Central memory CD8-positive, alpha-beta T cell (primary cell): ENCODE results near the gene APLP1.
"Not testable (repeated sequence)": the region's sequence is repeated elsewhere in the genome, so short reads cannot be mapped to it uniquely, and the experiment has no call there.

ENCODE experiments used
- ATAC-seq: fragments of 150-1000 bp; cut with Tn5 transposase; replicated peaks from 2 replicates; pipeline ENCODE4 v1.10.0; 2022; ENCODE audit warnings: mild to moderate bottlenecking, moderate FRiP score, moderate number of reproducible peaks; ENCODE audit not compliant: poor library complexity, severe bottlenecking; ENCODE audit errors: extremely low read depth
- DNase-seq, 2 donors: peaks; one replicate each; pipeline ENCODE4 v3.0.0; 2021; ENCODE audit warnings: low spot score in 2 of 2
- H3K27ac Mint-ChIP-seq: one replicate; pipeline ENCODE4 v1.8.0; 2022; ENCODE audit warnings: low read depth, mild to moderate bottlenecking, moderate library complexity, mixed read lengths
- H3K27me3 Mint-ChIP-seq: one replicate; pipeline ENCODE4 v1.8.0; 2022; ENCODE audit warnings: mixed read lengths
- H3K36me3 Mint-ChIP-seq: one replicate; pipeline ENCODE4 v1.8.0; 2022; ENCODE audit warnings: mild to moderate bottlenecking, moderate library complexity, mixed read lengths; ENCODE audit not compliant: insufficient read depth
- H3K4me1 Mint-ChIP-seq: one replicate; pipeline ENCODE4 v1.8.0; 2022; ENCODE audit warnings: mixed read lengths
- H3K4me3 Mint-ChIP-seq: one replicate; pipeline ENCODE4 v1.8.0; 2022; ENCODE audit warnings: mild to moderate bottlenecking, moderate library complexity, mixed read lengths
- H3K9me3 Mint-ChIP-seq: one replicate; pipeline ENCODE4 v1.8.0; 2022; ENCODE audit warnings: mixed read lengths

The APLP1 gene

DNA sequence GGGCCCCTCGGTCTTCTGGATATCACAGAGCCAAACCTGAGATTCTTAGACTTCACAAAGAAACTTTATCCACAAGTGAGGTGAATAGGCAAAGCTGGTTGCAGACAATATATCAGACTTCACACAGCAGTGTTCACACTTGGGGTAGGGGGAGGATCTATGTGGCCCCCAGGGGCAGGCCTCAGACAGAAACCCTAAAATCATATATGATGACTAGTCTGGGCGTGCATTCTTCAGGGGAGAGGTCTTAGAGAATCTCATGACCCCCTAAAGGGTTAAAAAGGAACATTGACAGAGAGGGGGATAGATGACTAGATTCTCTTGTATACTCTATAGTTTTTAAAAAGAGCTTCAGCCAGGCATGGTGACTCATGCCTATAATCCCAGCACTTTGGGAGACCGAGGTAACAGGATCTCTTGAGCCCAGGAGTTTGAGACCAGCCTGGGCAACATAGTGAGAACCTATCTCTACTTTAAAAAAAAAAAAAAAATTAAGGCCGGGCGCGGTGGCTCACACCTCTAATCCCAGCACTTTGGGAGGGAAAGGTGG lies 36.9 kb downstream of the APLP1 start:
- Mint-ChIP-seq H3K9me3 (no peaks in the 10 kb centered on the region), H3K27ac (peak overlapping the region; percentile 99), H3K36me3 (peaks cover 25% of the 10 kb centered on the region), H3K4me3 (peak overlapping the region; percentile 100), H3K4me1 (peaks cover 61% of the 10 kb centered on the region), H3K27me3 (no peaks in the 10 kb centered on the region)
- ATAC-seq (no peak), DNase-seq (no peak)

DNA sequence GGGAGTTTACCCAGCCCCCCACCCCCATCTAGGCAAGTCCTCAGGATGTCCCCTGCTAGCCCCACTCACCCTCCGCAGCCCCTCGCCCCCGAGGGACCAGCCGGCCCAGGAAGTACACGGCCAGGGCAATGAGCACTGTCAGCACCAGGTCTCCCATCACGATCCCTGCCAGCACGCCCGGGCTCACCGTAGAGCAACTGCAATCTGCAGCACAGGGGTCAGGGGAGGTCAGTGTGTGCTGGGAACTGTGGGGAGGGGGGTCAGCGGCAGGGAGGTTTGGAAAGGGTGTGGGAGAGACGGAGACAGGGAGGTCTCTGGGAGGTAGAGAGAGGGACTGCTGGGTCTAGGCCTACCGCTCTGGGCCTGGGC lies 39.0 kb downstream of the APLP1 start:
- ATAC-seq (no peak), DNase-seq (no peak)
- H3K9me3 Mint-ChIP-seq, result no peaks in the 10 kb centered on the region
- H3K36me3 Mint-ChIP-seq, result peaks cover 17% of the 10 kb centered on the region
- no peaks in the 10 kb centered on the region for H3K27me3 Mint-ChIP-seq
- peak overlapping the region; percentile 75 for H3K4me3 Mint-ChIP-seq
- peak overlapping the region; percentile 92 for H3K27ac Mint-ChIP-seq
- H3K4me1 Mint-ChIP-seq, result peaks cover 55% of the 10 kb centered on the region

DNA sequence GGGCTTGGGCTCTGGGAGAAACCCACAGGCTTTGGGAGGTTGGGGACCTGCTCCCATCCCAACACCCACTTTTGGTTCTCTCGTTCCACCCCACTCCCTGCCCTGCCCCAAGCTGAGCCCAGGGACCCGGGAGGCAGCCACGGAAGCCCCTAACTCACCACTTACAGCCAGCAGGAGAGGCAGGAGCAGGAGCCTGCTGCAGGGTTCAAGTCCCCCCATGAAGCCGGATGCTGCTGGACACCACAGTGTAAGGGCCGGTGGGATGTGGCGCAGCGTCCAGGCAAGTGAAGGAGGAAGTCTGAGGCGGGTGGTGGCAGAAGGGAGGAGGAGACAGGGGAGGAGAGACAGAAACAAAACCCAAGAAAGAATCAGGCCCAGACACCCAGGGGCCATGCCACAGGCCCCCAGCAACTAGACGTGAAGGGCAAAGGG lies 39.7 kb downstream of the APLP1 start, which contains the start of gene TYROBP:
Gene TYROBP, minus strand, starts transcription at position 286 of the 432 bp plus-strand sequence. Its CDS starts 67 bp downstream, at position 219.
- H3K4me1 Mint-ChIP-seq, result peaks cover 51% of the 10 kb centered on the region
- ATAC-seq, result no peak
- peak within 1 kb of the TSS; percentile 92 for H3K27ac Mint-ChIP-seq
- H3K36me3 Mint-ChIP-seq, result peaks cover 15% of the 10 kb centered on the region
- H3K4me3 Mint-ChIP-seq, result peak within 1 kb of the TSS; percentile 75
- H3K27me3 Mint-ChIP-seq, result no peaks in the 10 kb centered on the region
- no peaks in the 10 kb centered on the region for H3K9me3 Mint-ChIP-seq
- DNase-seq, result no peak

DNA sequence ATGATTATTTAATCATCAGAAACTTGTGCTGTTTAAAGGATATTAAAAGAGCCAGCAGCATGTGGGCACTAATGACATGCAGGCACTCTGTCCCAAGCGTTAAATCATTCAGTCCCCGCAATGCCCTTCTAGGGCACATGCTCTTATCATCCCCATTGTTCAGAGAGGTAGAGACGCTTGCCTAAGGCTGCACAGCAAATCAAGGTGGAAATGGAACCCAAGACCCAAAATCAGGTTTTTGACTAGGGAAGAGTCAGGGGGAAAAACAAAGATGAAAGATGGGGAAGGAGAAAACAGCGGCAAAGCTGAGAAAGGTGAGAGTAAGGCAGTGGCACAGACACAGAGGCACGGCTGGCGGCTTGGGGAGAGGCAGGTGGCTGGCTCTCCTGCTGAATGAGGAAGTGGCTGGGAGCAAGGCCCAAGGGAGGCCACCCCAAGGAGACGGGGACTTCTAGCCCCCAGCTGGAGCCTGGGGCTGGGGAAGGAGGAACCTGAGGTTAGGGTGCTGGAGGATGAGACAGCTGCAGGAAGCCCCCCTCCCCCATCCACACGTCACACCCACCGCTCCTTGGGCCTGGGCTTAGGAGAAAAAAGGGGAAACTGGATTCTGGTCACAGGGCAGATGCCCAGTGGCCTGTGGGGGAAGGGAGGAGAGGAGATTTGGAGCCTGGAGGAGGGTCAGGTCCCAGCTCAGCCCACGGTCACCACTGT lies 40.8 kb downstream of the APLP1 start:
- DNase-seq (no peak), ATAC-seq (peak; percentile 50)
- H3K27me3 Mint-ChIP-seq, result no peaks in the 10 kb centered on the region
- H3K9me3 Mint-ChIP-seq, result no peaks in the 10 kb centered on the region
- H3K4me3 Mint-ChIP-seq, result peak overlapping the region; percentile 21
- peak overlapping the region; percentile 35 for H3K27ac Mint-ChIP-seq
- peaks cover 40% of the 10 kb centered on the region for H3K4me1 Mint-ChIP-seq
- H3K36me3 Mint-ChIP-seq, result peaks cover 9% of the 10 kb centered on the region

DNA sequence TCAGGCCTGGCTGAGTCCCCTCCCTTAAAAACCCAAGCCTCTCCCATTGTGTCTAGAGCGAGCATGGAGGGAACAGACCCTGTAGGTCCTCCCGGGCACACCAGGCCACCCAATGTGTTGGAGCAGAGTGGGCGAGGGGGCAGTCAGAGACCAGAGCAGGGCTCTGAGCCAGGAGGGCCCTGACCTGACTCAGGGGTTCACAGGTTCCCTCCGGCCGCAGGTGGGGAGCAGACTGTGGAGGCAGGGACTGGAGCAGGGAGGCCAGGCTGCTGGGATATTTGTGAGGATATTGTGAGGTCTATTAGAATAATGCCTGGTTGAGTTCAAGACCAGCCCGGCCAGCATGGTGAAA lies 41.3 kb downstream of the APLP1 start:
- ATAC-seq (no peak), DNase-seq (no peak)
- no peaks in the 10 kb centered on the region for H3K27me3 Mint-ChIP-seq
- peaks cover 35% of the 10 kb centered on the region for H3K4me1 Mint-ChIP-seq
- peak overlapping the region; percentile 35 for H3K27ac Mint-ChIP-seq
- H3K9me3 Mint-ChIP-seq, result no peaks in the 10 kb centered on the region
- H3K4me3 Mint-ChIP-seq, result no peak overlapping the region
- H3K36me3 Mint-ChIP-seq, result peaks cover 8% of the 10 kb centered on the region

DNA sequence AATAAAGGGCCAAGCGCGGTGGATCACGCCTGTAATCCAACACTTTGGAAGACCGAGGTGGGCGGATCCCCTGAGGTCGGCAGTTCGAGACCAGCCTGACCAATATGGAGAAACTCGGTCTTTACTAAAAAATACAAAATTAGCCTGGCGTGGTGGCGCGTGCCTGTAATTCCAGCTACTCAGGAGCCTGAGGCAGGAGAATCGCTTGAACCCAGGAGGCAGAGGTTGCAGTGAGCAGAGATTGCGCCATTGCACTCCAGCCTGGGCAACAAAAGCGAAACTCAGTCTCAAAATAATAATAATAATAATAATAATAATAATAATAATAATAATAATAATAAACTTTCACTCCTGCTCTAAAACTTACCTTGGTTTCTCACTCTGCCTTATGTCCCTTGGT lies 42.0 kb downstream of the APLP1 start:
- H3K27me3 Mint-ChIP-seq, H3K4me3 Mint-ChIP-seq, H3K27ac Mint-ChIP-seq, H3K9me3 Mint-ChIP-seq, H3K36me3 Mint-ChIP-seq, DNase-seq, ATAC-seq: not testable (repeated sequence)
- peaks cover 28% of the 10 kb centered on the region for H3K4me1 Mint-ChIP-seq

DNA sequence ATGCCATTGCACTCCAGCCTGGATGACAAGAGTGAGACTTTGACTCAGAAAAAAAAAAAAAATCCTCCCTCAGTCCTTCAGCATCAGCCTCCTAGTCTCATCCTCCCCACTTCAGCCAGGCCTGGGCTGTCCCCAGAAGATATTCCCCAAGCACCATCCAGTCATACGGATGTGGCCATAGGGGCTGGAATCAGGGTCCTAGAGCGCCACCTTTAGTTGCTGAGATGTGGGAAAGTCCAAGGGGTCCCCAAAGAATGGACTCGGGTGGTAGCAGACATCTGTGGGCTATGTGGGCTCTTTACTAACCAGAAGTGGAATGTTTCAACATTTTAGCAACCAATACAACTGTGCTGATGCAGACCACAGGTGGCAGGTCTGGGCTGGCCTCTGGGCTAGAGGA lies 42.8 kb downstream of the APLP1 start:
- Mint-ChIP-seq H3K27ac (no peak overlapping the region), H3K9me3 (no peaks in the 10 kb centered on the region), H3K4me3 (no peak overlapping the region), H3K4me1 (peaks cover 28% of the 10 kb centered on the region), H3K36me3 (peaks cover 8% of the 10 kb centered on the region), H3K27me3 (no peaks in the 10 kb centered on the region)
- DNase-seq (no peak), ATAC-seq (no peak)

DNA sequence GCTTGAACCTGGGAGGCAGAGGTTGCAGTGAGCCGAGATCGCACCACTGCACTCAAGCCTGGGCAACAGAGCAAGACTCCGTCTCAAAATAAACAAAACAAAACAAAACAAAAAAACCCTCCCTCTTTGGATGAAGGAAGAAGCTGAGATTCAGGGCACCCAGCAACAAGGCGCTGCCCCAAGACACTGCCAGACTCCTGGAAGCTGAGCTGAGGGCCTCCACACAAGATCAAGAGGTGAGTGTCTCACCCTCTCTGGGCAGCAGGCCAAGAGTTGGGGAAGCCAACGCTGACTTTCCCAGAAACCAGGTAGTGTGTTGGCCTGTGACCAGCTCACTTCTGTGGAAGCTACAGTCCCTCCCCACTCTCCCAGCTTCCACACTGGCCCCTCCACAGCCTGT lies 43.4 kb downstream of the APLP1 start:
- no peak overlapping the region for H3K4me3 Mint-ChIP-seq
- no peak overlapping the region for H3K27ac Mint-ChIP-seq
- peaks cover 26% of the 10 kb centered on the region for H3K4me1 Mint-ChIP-seq
- H3K36me3 Mint-ChIP-seq, result peaks cover 4% of the 10 kb centered on the region
- H3K27me3 Mint-ChIP-seq, result no peaks in the 10 kb centered on the region
- ATAC-seq, result no peak
- H3K9me3 Mint-ChIP-seq, result no peaks in the 10 kb centered on the region
- no peak for DNase-seq

DNA sequence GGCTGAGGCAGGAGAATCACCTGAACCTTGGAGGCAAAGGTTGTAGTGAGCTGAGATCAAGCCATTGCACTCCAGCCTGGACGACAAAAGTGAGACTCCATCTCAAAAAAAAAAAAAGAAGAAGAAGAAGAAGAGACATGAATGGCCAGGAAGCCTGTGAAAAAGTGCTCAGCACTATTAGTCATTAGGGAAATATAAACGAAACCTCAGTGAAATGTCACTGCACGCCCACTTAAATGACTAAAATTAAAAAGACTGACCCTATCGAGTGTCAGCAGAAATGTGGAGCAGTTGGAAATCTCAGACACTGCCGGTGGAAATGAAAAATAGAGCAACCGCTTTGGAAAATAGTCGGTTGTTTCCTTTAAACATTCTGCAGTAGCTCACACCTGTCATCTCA lies 45.2 kb downstream of the APLP1 start:
- ATAC-seq (no peak), DNase-seq (no peak)
- H3K4me1 Mint-ChIP-seq, result peaks cover 17% of the 10 kb centered on the region
- no peaks in the 10 kb centered on the region for H3K27me3 Mint-ChIP-seq
- no peaks in the 10 kb centered on the region for H3K36me3 Mint-ChIP-seq
- no peak overlapping the region for H3K27ac Mint-ChIP-seq
- no peaks in the 10 kb centered on the region for H3K9me3 Mint-ChIP-seq
- H3K4me3 Mint-ChIP-seq, result no peak overlapping the region

DNA sequence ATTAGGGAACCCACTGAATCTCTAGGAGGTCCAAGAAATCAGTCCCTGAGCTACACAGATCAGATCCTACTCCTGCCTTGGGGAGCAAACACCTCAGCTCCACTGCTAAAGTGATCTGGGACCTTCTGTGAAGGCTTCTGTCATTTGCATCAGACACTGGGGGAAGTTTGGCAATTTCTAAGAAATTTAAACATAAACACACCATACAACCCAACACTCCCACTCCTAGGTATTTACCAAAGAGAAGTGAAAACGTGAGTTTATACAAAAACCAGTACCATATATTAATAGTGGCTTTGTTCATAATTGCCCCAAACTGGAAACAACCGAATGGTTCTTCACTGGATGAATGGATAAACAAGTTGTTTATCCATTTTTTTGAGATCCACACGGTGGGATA lies 47.1 kb downstream of the APLP1 start:
- Mint-ChIP-seq H3K4me3 (no peak overlapping the region), H3K27me3 (no peaks in the 10 kb centered on the region), H3K27ac (no peak overlapping the region), H3K36me3 (no peaks in the 10 kb centered on the region), H3K9me3 (no peaks in the 10 kb centered on the region), H3K4me1 (peaks cover 9% of the 10 kb centered on the region)
- no peak for DNase-seq
- ATAC-seq, result no peak

DNA sequence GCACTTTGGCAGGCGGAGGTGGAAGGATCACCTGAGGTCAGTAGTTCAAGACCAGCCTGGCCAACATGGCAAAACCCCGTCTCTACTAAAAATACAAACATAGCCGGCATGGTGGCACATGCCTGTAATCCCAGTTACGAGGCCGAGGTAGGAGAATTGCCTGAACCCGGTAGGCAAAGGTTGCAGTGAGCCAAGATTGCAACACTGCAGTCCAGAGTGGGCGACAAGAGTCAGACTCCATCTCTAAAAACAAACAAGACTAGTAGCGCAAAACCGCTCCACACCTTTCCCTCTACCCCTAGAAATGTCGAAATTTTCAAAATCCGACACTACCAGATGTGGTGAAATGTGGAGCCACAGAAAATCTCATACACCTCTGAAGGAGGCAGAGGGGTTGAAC lies 50.9 kb downstream of the APLP1 start:
- ATAC-seq (no peak), DNase-seq (no peak)
- Mint-ChIP-seq H3K4me3 (no peak overlapping the region), H3K27me3 (no peaks in the 10 kb centered on the region), H3K36me3 (peaks cover 1% of the 10 kb centered on the region), H3K4me1 (no peaks in the 10 kb centered on the region), H3K9me3 (no peaks in the 10 kb centered on the region), H3K27ac (no peak overlapping the region)

DNA sequence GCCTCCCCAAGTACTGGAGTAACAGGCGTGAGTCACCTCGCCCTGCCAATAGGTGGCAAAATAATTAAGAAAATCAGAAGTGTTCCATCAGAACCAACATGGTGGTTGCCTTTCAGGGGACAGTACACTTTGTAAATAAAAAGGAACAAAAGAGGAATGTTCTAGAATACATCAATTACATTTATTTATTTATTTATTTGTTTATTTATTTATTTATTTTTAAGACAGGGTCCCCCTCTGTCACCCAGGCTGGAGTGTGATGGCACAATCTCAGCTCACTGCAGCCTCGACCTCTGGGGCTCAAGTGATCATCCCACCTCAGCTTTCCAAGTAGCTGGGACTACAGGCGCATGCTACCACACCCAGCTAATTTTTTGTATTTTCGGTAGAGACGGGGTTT lies 52.6 kb downstream of the APLP1 start:
- ATAC-seq, result no peak
- no peak overlapping the region for H3K4me3 Mint-ChIP-seq
- H3K27me3 Mint-ChIP-seq, result no peaks in the 10 kb centered on the region
- H3K4me1 Mint-ChIP-seq, result no peaks in the 10 kb centered on the region
- H3K9me3 Mint-ChIP-seq, result peaks cover 10% of the 10 kb centered on the region
- DNase-seq, result no peak
- peaks cover 1% of the 10 kb centered on the region for H3K36me3 Mint-ChIP-seq
- H3K27ac Mint-ChIP-seq, result no peak overlapping the region

DNA sequence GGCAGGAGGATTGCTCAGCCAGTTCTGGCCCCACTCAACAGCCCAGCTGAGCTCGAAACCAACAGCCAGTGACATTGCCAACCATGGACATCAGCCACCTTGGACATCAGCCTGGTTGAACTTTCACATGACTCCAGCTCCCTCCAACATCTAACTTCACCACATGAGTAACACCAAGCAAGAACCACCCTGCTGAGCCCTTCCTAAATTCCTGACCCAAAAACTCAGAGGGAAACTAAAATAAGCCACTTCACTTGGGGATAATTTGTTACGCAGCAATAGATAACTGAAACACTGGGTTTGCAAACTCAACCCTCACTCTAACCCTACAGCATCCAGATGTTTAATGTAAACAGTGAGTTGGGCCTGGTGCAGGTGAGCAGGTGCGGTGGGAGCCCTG lies 57.1 kb downstream of the APLP1 start:
- Mint-ChIP-seq H3K27ac (no peak overlapping the region), H3K4me1 (peaks cover 17% of the 10 kb centered on the region), H3K27me3 (no peaks in the 10 kb centered on the region), H3K4me3 (no peak overlapping the region), H3K9me3 (peaks cover 10% of the 10 kb centered on the region), H3K36me3 (peaks cover 4% of the 10 kb centered on the region)
- ATAC-seq, result no peak
- DNase-seq, result no peak
